ENCODE data around the gene FHOD3. TPM values are rescaled to one million over a fixed set of nuclear protein-coding genes. Genes with fewer than 3 reads are reported as not detected.
"Not testable (repeated sequence)": the region's sequence is repeated elsewhere in the genome, so short reads cannot be mapped to it uniquely, and the experiment has no call there.

Gene FHOD3
- total and polyA plus RNA-seq, 2 of the 4 experiments (the other 2 are of a cell fraction) = 14.6 to 16.0 TPM

DNA sequence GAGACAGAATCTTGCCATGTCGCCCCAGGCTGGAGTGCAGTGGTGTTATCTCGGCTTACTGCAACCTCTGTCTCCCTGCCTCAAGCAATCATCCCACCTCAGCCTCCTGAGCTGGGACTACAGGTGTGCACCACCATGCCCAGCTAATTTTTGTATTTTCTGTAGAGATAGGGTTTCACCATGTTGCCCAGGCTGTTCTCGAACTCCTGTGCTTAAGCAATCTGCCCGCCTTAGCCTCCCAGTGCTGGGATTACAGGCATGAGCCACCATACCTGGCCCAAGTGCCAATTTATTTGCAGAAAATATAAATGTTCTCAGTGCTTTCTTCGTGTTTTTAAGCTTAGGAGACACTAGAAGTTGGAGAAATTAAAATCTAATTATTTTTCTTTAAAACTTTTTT, 166.0 kb downstream of the FHOD3 start:
- dilution Hi-C loops (cut with HindIII; ENCODE audit: low sequenced_read_pairs, unreplicated experiment); H3K9ac ChIP-seq (ENCODE audit: low read depth, low read length); H3K9me3 ChIP-seq (ENCODE audit: control insufficient read depth, insufficient read depth, low read length); H2BK5ac ChIP-seq (ENCODE audit: low read depth, low read length, poor library complexity, severe bottlenecking); in situ Hi-C loops (cut with MboI; ENCODE audit: low sequenced_read_pairs); H2AK5ac ChIP-seq (ENCODE audit: low read depth, low read length); H2AFZ ChIP-seq (replicated peaks; ENCODE audit: low read length, poor library complexity); H3K14ac ChIP-seq (replicated peaks; ENCODE audit: low read depth, low read length); H3K4me2 ChIP-seq (ENCODE audit: low read depth, low read length); H3K27ac ChIP-seq (ENCODE audit: insufficient read depth, low read length); H4K8ac ChIP-seq (ENCODE audit: low read depth in 2 of 2, low read length in 2 of 2); H4K20me1 ChIP-seq (ENCODE audit: insufficient read depth, low read length); H4K91ac ChIP-seq (ENCODE audit: insufficient read depth, low read depth, low read length); H4K5ac ChIP-seq (ENCODE audit: low read depth, low read length); H2AK9ac ChIP-seq (replicated peaks; ENCODE audit: low read depth, low read length, poor library complexity); H3K4ac ChIP-seq (ENCODE audit: low read depth, low read length); H2BK15ac ChIP-seq (ENCODE audit: low read depth, low read length); H3K23ac ChIP-seq (ENCODE audit: low read depth, low read length); DNase-seq; H3K27me3 ChIP-seq (ENCODE audit: control insufficient read depth, insufficient read depth, low read length); BruUV-seq (replicated peaks); H3K79me1 ChIP-seq (ENCODE audit: low read depth in 1 of 2, low read length in 2 of 2); H3K36me3 ChIP-seq (ENCODE audit: control insufficient read depth, insufficient read depth, low read length); H3K4me3 ChIP-seq (ENCODE audit: insufficient read depth, low read depth, low read length); POLR2A ChIA-PET (ENCODE audit: unreplicated experiment); CTCF ChIA-PET; intact Hi-C loops (cut with micrococcal nuclease); H3K56ac ChIP-seq (ENCODE audit: extremely low read depth, insufficient read depth, low read length); H3K18ac ChIP-seq (ENCODE audit: low read depth, low read length); H2BK20ac ChIP-seq (ENCODE audit: low read depth, low read length); H2BK120ac ChIP-seq (ENCODE audit: low read depth, low read length); ATAC-seq (ENCODE audit: low read depth): not testable (repeated sequence)
- peaks cover 11% of the 10 kb centered on the region for H3K4me1 ChIP-seq (ENCODE audit: control insufficient read depth, insufficient read depth, low read length)
- WGBS, 2 experiments (ENCODE audit: extremely low coverage in 2 of 2, insufficient read length in 1 of 2) = no CpG with 5 or more reads among the region's 5 CpGs
- H3K9me1 ChIP-seq (ENCODE audit: insufficient read depth, low read length) = peaks cover 16% of the 10 kb centered on the region; the same call in 1 of the 2 replicates

Data from IMR-90 (cell line).